GM15510 (cell line): Measurements from ENCODE around the gene AK6.

Source experiments
- POLR2A ChIP-seq: IDR thresholded peaks from 3 replicates; pipeline ENCODE4 v1.6.1; 2011; ENCODE audit warnings: borderline replicate concordance; ENCODE audit not compliant: insufficient read length; ENCODE audit errors: extremely low read depth

AK6 gene

DNA sequence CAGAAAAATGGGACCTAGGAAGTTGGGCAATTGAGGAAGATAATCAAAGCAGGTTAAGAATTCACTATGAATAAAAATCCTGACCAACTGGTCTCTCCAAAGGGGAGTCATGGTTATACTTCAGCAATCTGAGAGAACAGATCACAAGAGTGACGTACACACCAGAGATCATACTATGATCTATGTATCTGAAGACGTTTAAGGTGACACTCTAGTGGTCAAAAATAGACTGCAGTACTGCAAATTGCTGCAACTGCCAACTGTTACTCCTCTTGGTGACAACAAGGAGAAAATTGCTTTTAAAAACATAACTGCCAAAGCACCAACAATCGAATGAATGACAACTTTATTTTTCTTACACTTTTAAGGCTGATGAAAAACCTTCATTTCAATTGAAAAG is 4.9 kb downstream of the AK6 start:
- no peak for TF ChIP-seq POLR2A

DNA sequence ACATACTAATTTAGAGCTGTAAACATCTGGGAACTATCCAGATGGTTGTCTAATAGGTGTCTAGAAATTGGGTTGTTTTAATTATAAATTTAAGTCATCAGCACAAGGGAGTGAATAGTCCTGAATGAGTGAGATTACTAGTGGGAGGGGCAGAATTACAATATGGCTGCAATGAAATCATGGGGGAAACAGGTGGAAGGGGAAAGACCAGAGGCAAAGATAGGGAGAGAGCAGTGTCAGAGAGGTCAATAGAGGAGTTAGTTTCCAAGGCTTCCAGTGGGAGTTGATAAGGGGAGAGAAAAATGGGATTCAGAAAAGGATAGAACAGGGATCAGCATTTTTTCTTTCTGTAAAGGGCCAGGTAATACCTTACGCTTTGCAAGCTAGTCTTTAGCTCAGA is 8.9 kb downstream of the AK6 start:
- TF ChIP-seq POLR2A = no peak

DNA sequence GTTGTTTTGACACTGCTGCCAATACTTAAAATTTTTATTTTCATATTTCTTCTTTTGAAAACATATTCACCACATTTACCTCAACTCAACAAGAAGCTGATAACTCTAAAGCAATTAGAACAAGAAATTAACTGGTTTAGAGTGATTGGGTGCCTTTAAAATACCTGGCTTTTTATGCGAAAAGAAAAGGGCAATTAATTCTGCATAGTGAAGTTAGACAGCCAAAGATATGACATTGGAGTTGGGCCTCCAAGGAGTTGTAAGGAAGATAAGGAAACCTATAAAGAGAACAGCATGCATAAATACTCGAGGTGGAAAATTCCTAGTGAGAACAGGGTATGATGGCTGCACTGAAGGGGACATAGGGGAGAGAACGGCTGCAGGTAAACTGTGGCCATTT is 9.6 kb downstream of the AK6 start:
- no peak for TF ChIP-seq POLR2A

- no peak for TF ChIP-seq POLR2A
These were observed 18.7 kb downstream of the AK6 start for GRCh38 chr5:69350664-69351063.

GRCh38 chr5:69343083-69343482 is 26.2 kb downstream of the AK6 start:
- TF ChIP-seq POLR2A = no peak

- no peak for TF ChIP-seq POLR2A
These were observed 27.7 kb downstream of the AK6 start for GRCh38 chr5:69341520-69342161.

- TF ChIP-seq POLR2A = no peak
These were observed 33.9 kb downstream of the AK6 start for GRCh38 chr5:69335341-69335935.

- no peak for TF ChIP-seq POLR2A
These were observed 34.5 kb downstream of the AK6 start for GRCh38 chr5:69334793-69335268.

DNA sequence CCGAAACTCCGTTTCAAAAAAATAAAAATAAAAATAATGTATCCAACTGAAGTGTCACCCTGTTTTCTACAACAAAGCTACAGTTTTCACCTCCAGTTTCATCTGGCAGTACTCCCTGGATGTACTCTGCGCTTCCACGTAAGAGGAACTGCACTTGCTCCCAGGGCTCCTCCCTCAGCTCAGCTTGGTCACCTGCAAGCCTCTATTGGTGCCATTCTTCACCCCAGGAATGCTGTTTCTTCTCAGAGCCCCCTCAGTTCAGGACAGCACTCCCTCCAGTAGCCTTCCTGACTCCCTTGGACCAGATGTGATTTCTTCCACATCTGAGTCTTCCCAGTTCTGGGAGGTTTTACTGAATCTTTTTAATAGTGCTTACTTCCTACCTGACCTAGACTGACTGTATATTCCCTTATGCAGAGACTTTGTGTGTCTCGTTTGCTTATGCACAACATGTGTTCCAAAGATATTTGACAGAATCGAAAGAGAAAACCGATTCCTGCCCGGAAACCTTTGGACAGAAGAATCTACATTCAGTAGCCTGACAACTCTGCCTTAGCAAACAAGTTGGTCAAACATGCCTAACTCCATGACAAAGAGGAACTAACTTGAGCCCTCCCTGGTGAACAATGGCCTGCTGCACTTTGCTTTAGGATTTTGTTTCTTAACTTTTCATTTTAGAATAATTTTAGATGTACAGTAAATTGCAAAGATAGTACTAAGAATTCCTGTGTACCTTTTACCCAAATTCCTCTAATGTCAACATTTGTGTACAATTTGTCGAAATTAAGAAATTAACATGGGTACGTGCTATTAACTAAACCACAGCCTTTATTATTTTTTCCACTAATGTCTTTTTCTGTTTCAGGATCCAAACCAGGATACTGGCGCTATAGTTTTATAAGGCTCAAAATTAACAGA is 37.5 kb downstream of the AK6 start:
- TF ChIP-seq POLR2A = no peak

DNA sequence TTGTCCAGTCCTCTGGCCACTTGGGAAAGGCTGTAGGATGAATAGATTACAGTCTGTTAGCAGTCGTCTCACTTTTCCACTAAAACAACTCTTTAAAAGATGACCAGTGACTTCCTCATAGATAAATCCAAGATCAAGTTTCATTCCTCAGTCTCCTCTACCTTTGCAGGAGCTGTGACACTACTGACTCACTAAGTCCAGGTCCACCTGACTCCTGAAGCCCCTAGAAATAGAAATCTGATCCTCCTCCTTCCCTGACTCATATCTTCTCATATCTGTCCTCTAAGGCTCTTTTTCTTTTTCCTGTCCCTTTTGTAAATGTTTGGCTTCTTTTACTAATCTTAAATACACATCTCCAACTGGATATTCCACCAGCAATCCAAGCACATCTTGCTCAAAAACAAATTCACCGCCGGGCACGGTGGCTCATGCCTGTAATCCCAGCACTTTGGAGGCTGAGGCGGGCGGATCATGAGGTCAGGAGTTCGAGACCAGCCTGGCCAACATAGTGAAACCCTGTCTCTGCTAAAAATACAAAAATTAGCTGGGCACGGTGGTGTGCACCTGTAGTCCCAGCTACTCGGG is 39.3 kb downstream of the AK6 start:
- TF ChIP-seq POLR2A = no peak

DNA sequence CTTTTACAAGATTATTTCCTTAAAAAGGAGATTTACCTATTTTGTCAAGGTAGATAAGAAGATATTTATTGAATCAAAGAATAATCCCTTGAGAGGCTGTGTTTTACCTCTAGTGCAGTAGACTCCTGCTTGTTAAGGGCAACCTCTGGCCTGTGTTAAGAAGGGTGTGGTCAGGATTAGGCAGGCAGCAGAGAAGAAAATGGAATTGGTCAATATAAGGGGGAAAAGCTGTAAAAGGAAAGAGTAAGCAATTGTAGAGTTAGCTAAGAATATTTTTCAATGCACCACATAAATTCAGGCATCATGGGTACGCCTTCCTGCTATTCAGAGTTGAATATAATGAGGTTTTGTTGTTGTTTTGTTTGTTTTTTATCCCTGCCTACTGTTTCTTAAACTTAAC is 43.0 kb downstream of the AK6 start:
- no peak for TF ChIP-seq POLR2A

GRCh38 chr5:69317391-69317790 is 51.9 kb downstream of the AK6 start:
- no peak for TF ChIP-seq POLR2A

DNA sequence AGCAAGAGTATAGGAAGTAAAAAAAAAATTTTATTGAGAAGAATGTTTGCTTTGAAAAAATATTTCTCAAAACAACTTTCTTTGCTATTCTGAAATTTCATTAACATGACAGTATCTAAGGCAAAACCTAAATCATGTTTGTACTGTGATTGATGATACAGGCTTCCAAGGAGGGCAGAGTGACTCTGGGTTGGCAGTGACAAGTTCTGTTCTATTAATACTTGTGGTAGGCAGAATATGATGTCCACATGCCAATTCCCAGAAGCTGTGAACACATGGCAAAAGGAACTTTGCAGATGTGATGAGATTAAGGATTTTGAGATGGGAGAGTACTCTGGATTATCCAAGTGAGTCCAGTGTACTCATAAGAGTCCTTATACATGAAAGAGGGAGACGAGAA is 53.3 kb downstream of the AK6 start:
- no peak for TF ChIP-seq POLR2A

DNA sequence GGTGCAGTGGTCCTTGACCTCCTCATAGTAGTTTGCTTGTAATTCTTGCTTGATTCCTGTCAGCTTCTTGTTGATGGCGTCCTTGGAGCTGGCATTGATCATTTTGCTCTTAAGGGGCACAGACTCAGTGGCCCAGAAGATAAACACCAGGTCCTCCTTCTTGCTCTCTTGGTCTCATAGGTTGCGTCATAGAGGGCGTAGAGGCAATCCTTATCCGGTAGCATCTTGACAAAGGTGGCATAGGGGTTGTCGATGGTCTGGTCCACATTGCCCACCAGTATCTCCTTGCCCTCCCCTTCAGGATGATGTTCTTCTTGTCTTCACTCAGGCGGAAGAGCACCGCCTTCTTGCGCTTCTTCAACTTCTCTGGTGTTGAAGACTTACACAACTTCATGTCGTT is 55.9 kb downstream of the AK6 start:
- TF ChIP-seq POLR2A = no peak

DNA sequence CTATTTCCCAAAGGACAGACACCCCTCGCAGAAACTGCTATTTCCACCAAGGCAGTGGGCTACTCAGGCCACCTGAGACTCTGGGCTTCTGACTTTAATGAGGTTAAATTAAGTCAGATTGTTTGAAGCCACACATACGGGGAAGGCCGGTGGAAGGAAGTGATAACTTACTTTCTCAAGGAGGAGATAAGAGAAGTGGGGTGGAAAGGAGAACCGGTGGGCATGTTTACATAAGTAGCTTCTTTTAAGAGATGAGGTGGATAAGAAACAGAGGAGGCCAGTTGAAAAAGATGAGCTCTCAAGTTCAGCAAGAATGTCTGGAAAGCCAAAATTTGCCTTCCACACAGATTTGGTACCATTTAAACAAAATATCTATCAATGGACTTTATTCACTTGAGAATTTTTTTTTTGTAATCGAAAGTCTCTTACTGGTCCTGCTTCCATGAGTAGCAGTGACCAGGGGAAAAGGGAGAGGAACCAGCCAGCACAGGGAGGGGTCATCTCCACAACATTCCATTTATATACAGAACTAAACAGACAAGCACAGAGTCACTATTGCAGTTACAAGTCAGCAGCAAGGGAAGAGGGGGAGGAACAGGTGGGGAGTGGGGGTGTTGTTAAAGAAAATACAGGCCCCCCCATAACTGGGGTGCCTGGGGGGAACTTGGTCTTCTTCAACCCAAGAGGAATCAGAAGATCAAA is 56.7 kb downstream of the AK6 start:
- TF ChIP-seq POLR2A = no peak

- no peak for TF ChIP-seq POLR2A
These were observed 59.9 kb downstream of the AK6 start for GRCh38 chr5:69309380-69309779.
